H4 (cell line): ENCODE data around the gene C14orf132. TPM values are rescaled to one million over a fixed set of nuclear protein-coding genes. Genes with fewer than 3 reads are reported as not detected.

Experiments
- total RNA-seq: library from RNA; depleted of rRNA; stranded (reverse); fragments of >200 nt; shearing (Covaris generic); gene quantifications from 2 replicates; pipeline ENCODE4 v1.2.3, GENCODE V29; 2014; rRNA removed

The C14orf132 gene
- total RNA-seq, 1 experiment from 2014 or later = 7.4 TPM

Other genes with a start within 250 kb of the C14orf132 start
- gene TUNAR, start 162.5 kb upstream of the C14orf132 start, total RNA-seq = not detected in 2 replicates
- 4.5 and 5.4 TPM in 2 replicates for gene BDKRB2, start 165.5 kb downstream of the C14orf132 start, total RNA-seq
- gene BDKRB1, start 216.8 kb downstream of the C14orf132 start, total RNA-seq = 0.19 and 0.41 TPM in 2 replicates